ENCODE data around the gene OR6C70.

DNA sequence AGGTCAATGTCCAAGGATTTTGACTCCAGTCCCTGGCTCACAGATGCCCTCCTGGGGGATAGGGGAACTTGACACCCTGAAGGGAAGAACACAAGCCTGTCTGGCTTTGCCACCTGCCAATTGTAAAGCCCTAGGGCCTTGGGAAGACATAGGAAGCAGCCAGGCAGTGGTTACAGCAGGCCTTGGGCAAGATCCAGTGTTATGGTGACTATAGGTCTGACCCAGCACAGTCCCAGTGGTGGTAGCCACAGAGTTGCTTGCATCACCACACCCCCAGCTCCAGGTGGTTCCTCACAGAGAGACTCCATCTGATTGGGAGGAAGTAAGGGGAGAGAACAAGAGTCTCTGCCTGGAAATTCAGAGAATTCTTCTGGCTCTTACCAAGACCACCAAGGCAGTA, 46.5 kb upstream of the OR6C70 start:
- TF ChIP-seq JUND (IDR thresholded peaks at IDR 0.05) (no peak), GABPA (IDR thresholded peaks at IDR 0.05 in 1 of 2, conservative IDR thresholded peaks at IDR 0.05 in 1 of 2) (no peak), RXRA (IDR thresholded peaks at IDR 0.05) (no peak), RAD21 (IDR thresholded peaks at IDR 0.05) (no peak), TAF1 (conservative IDR thresholded peaks at IDR 0.05) (no peak), YY1 (IDR thresholded peaks at IDR 0.05) (no peak), EGR1 (IDR thresholded peaks at IDR 0.05; ENCODE audit: low read depth in 2 of 2) (no peak), SP1 (IDR thresholded peaks at IDR 0.05) (no peak), NR2F2 (IDR thresholded peaks at IDR 0.05) (no peak), FOXA1 (IDR thresholded peaks at IDR 0.05) (no peak)
- TF ChIP-seq, protein P1, sequence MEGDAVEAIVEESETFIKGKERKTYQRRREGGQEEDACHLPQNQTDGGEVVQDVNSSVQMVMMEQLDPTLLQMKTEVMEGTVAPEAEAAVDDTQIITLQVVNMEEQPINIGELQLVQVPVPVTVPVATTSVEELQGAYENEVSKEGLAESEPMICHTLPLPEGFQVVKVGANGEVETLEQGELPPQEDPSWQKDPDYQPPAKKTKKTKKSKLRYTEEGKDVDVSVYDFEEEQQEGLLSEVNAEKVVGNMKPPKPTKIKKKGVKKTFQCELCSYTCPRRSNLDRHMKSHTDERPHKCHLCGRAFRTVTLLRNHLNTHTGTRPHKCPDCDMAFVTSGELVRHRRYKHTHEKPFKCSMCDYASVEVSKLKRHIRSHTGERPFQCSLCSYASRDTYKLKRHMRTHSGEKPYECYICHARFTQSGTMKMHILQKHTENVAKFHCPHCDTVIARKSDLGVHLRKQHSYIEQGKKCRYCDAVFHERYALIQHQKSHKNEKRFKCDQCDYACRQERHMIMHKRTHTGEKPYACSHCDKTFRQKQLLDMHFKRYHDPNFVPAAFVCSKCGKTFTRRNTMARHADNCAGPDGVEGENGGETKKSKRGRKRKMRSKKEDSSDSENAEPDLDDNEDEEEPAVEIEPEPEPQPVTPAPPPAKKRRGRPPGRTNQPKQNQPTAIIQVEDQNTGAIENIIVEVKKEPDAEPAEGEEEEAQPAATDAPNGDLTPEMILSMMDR (IDR thresholded peaks at IDR 0.05; ENCODE audit: low read depth, low read length, missing input control), result no peak
- TF ChIP-seq, protein P2, sequence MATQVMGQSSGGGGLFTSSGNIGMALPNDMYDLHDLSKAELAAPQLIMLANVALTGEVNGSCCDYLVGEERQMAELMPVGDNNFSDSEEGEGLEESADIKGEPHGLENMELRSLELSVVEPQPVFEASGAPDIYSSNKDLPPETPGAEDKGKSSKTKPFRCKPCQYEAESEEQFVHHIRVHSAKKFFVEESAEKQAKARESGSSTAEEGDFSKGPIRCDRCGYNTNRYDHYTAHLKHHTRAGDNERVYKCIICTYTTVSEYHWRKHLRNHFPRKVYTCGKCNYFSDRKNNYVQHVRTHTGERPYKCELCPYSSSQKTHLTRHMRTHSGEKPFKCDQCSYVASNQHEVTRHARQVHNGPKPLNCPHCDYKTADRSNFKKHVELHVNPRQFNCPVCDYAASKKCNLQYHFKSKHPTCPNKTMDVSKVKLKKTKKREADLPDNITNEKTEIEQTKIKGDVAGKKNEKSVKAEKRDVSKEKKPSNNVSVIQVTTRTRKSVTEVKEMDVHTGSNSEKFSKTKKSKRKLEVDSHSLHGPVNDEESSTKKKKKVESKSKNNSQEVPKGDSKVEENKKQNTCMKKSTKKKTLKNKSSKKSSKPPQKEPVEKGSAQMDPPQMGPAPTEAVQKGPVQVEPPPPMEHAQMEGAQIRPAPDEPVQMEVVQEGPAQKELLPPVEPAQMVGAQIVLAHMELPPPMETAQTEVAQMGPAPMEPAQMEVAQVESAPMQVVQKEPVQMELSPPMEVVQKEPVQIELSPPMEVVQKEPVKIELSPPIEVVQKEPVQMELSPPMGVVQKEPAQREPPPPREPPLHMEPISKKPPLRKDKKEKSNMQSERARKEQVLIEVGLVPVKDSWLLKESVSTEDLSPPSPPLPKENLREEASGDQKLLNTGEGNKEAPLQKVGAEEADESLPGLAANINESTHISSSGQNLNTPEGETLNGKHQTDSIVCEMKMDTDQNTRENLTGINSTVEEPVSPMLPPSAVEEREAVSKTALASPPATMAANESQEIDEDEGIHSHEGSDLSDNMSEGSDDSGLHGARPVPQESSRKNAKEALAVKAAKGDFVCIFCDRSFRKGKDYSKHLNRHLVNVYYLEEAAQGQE (IDR thresholded peaks at IDR 0.05), result no peak
- TF ChIP-seq, protein P3, sequence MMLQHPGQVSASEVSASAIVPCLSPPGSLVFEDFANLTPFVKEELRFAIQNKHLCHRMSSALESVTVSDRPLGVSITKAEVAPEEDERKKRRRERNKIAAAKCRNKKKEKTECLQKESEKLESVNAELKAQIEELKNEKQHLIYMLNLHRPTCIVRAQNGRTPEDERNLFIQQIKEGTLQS (IDR thresholded peaks at IDR 0.05), result no peak
- TF ChIP-seq, protein P4, sequence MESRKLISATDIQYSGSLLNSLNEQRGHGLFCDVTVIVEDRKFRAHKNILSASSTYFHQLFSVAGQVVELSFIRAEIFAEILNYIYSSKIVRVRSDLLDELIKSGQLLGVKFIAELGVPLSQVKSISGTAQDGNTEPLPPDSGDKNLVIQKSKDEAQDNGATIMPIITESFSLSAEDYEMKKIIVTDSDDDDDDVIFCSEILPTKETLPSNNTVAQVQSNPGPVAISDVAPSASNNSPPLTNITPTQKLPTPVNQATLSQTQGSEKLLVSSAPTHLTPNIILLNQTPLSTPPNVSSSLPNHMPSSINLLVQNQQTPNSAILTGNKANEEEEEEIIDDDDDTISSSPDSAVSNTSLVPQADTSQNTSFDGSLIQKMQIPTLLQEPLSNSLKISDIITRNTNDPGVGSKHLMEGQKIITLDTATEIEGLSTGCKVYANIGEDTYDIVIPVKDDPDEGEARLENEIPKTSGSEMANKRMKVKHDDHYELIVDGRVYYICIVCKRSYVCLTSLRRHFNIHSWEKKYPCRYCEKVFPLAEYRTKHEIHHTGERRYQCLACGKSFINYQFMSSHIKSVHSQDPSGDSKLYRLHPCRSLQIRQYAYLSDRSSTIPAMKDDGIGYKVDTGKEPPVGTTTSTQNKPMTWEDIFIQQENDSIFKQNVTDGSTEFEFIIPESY (IDR thresholded peaks at IDR 0.05), result no peak

Measured in liver (tissue), 3 donors.